Activated CD8-positive, alpha-beta T cell treated with anti-CD3 and anti-CD28 coated beads for 36 hours (primary cell): ENCODE results near the gene MACIR. TPM values are rescaled to one million over a fixed set of nuclear protein-coding genes. Genes with fewer than 3 reads are reported as not detected.

ENCODE experiments used
- ATAC-seq: fragments of 200-7000 bp; cut with Tn5 transposase; one replicate; pipeline ENCODE4 v1.10.0; 2021; ENCODE audit warnings: mild to moderate bottlenecking, moderate library complexity
- CTCF ChIA-PET: fragments of 350-600 bp; sonication (Branson Sonifier 250); formaldehyde crosslinking; loops from one replicate; lab custom pipeline; 2021; ENCODE audit warnings: antibody characterized with exemption; lab: Charles Lee
- POLR2A ChIA-PET: fragments of 350-600 bp; sonication (Branson Sonifier 250); formaldehyde crosslinking; loops from one replicate; lab custom pipeline; 2021; ENCODE audit warnings: antibody characterized with exemption; lab: Charles Lee
- DNase-seq: peaks from one replicate; pipeline ENCODE4 v3.0.0-alpha.2; 2020
- H3K27ac Mint-ChIP-seq: one replicate; pipeline ENCODE4 v1.8.0; 2021; ENCODE audit warnings: mild to moderate bottlenecking, mixed read lengths
- H3K27me3 Mint-ChIP-seq: one replicate; pipeline ENCODE4 v1.8.0; 2021; ENCODE audit warnings: mixed read lengths
- H3K36me3 Mint-ChIP-seq: one replicate; pipeline ENCODE4 v1.8.0; 2021; ENCODE audit warnings: low read depth, mixed read lengths
- H3K4me1 Mint-ChIP-seq: one replicate; pipeline ENCODE4 v1.8.0; 2021; ENCODE audit warnings: low read depth, mixed read lengths
- H3K4me3 Mint-ChIP-seq: one replicate; pipeline ENCODE4 v1.8.0; 2021; ENCODE audit warnings: mild to moderate bottlenecking, moderate library complexity, mixed read lengths
- H3K9me3 Mint-ChIP-seq: one replicate; pipeline ENCODE4 v1.8.0; 2021; ENCODE audit warnings: mixed read lengths
- intact Hi-C: fragments of 100-400 bp; cut with micrococcal nuclease; formaldehyde crosslinking; loops from one replicate; pipeline ENCODE4 v1.10.0; 2022
- total RNA-seq, 2 experiments: library from RNA; stranded (reverse); gene quantifications; one replicate each; pipeline ENCODE4 v1.2.3, GENCODE V29; 2021
- TF ChIP-seq, protein P1 (sequence below): fragments of 200-600 bp; IDR thresholded peaks from one replicate; pipeline ENCODE4 v1.8.0; 2022; ENCODE audit warnings: antibody characterized with exemption, mild to moderate bottlenecking

MACIR gene
- total RNA-seq, 2 experiments from 2014 or later = 8.6 to 8.8 TPM

DNA sequence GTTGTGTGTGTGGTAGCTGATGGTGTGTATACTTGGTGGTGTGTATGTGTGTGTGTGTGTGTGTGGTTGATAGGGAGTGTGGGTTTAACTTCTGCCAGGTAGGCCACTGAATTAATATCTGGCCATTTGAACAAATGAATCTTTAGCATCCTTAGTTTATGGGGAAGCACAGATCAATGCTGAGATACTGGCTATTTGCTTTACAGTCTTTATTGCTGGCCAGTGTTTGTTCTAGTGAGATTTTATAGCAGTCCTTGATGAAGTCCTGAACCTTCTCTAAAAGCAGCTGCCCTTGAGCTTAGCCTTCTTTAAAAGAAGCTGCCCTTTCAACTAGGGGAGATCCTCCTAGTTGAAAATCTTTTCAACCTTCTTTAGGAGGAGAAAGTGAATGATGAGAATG, 69.3 kb downstream of the MACIR start:
- intact Hi-C loops = no loop called here
- no peaks in the 10 kb centered on the region for H3K36me3 Mint-ChIP-seq
- no peak overlapping the region for H3K27ac Mint-ChIP-seq
- ChIA-PET CTCF (no interaction called here), POLR2A (no interaction called here)
- H3K4me3 Mint-ChIP-seq = no peak overlapping the region
- DNase-seq = no peak
- no peaks in the 10 kb centered on the region for H3K9me3 Mint-ChIP-seq
- peaks cover 15% of the 10 kb centered on the region for H3K27me3 Mint-ChIP-seq
- H3K4me1 Mint-ChIP-seq = no peaks in the 10 kb centered on the region
- ATAC-seq = no peak
- TF ChIP-seq, protein P1, sequence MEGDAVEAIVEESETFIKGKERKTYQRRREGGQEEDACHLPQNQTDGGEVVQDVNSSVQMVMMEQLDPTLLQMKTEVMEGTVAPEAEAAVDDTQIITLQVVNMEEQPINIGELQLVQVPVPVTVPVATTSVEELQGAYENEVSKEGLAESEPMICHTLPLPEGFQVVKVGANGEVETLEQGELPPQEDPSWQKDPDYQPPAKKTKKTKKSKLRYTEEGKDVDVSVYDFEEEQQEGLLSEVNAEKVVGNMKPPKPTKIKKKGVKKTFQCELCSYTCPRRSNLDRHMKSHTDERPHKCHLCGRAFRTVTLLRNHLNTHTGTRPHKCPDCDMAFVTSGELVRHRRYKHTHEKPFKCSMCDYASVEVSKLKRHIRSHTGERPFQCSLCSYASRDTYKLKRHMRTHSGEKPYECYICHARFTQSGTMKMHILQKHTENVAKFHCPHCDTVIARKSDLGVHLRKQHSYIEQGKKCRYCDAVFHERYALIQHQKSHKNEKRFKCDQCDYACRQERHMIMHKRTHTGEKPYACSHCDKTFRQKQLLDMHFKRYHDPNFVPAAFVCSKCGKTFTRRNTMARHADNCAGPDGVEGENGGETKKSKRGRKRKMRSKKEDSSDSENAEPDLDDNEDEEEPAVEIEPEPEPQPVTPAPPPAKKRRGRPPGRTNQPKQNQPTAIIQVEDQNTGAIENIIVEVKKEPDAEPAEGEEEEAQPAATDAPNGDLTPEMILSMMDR = no peak

Other genes starting within 250 kb of the MACIR start
- gene GIN1, start 138.6 kb upstream of the MACIR start, total RNA-seq = 10 to 100 TPM in 1 of 2 experiments, 1 to 10 TPM in 1; 9.8 to 11.7 TPM
- gene PPIP5K2, start 138.5 kb upstream of the MACIR start, total RNA-seq = 10 to 100 TPM; 50.5 to 59.5 TPM